NT2/D1 (cell line): ENCODE measurements around the gene PKD2L2.

Source experiments
- DNase-seq: peaks from one replicate; pipeline ENCODE4 v3.0.0-alpha.2; 2011; ENCODE audit warnings: low read depth, low spot score
- H3K27me3 ChIP-seq: 2 replicates; pipeline ENCODE4 v1.6.0; 2011; ENCODE audit warnings: mild to moderate bottlenecking; ENCODE audit not compliant: insufficient read length, insufficient read depth
- H3K36me3 ChIP-seq: 2 replicates; pipeline ENCODE4 v1.6.1; 2011; ENCODE audit warnings: mild to moderate bottlenecking, low read length, mixed read lengths; ENCODE audit not compliant: insufficient read depth, insufficient read length
- H3K4me1 ChIP-seq: 2 replicates; pipeline ENCODE4 v1.5.1; 2011; ENCODE audit not compliant: insufficient read depth, insufficient read length
- H3K4me3 ChIP-seq: 2 replicates; pipeline ENCODE4 v1.5.1; 2011; ENCODE audit warnings: low read depth; ENCODE audit not compliant: insufficient read length
- H3K9ac ChIP-seq: 2 replicates; pipeline ENCODE4 v1.6.0; 2011; ENCODE audit warnings: low read depth; ENCODE audit not compliant: insufficient read length
- H3K9me3 ChIP-seq: 2 replicates; pipeline ENCODE4 v1.5.1; 2011; ENCODE audit warnings: mild to moderate bottlenecking, low read length; ENCODE audit not compliant: insufficient read depth
- SUZ12 ChIP-seq: IDR thresholded peaks from 2 replicates; pipeline ENCODE4 v1.6.1; 2011; ENCODE audit not compliant: insufficient read length, insufficient read depth; ENCODE audit errors: extremely low read depth
- YY1 ChIP-seq: IDR thresholded peaks from 2 replicates; pipeline ENCODE4 v1.6.1; 2011; ENCODE audit not compliant: insufficient read length, insufficient read depth
- ZNF274 ChIP-seq: IDR thresholded peaks from 2 replicates; pipeline ENCODE4 v1.6.1; 2011; ENCODE audit warnings: mild to moderate bottlenecking, low read depth, low read length

The PKD2L2 gene

DNA sequence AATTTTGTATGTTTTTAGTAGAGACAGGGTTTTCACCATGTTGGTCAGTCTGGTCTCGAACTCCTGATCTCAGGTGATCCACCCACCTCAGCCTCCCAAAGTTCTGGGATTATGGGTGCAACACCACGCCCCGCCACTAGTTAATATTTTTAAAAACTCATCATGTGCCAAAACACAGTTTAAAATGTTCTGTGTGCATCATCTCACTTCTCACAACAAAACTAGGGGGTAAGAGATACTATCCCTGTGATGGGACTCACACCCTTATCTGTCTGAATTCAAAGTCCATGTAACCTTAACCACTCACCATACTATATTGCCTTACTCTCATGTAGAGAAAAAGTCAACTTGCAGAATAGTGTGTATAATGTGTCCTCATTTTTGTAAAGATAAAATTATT, 2.6 kb downstream of the PKD2L2 start:
- DNase-seq, result no peak
- Histone ChIP-seq H3K9ac (no peak overlapping the region), H3K36me3 (no peaks in the 10 kb centered on the region), H3K4me3 (no peak overlapping the region), H3K9me3 (no peaks in the 10 kb centered on the region), H3K27me3 (no peaks in the 10 kb centered on the region), H3K4me1 (no peaks in the 10 kb centered on the region)
- TF ChIP-seq YY1, result no peak
- TF ChIP-seq ZNF274, result no peak
- TF ChIP-seq SUZ12, result no peak

- Histone ChIP-seq H3K4me1 (no peaks in the 10 kb centered on the region), H3K36me3 (no peaks in the 10 kb centered on the region), H3K27me3 (no peaks in the 10 kb centered on the region), H3K9ac (no peak overlapping the region), H3K9me3 (no peaks in the 10 kb centered on the region), H3K4me3 (no peak overlapping the region)
- no peak for DNase-seq
- TF ChIP-seq SUZ12 (no peak), YY1 (no peak), ZNF274 (no peak)
Measured at GRCh38 chr5:137894586-137894985, 5.3 kb downstream of the PKD2L2 start.

DNA sequence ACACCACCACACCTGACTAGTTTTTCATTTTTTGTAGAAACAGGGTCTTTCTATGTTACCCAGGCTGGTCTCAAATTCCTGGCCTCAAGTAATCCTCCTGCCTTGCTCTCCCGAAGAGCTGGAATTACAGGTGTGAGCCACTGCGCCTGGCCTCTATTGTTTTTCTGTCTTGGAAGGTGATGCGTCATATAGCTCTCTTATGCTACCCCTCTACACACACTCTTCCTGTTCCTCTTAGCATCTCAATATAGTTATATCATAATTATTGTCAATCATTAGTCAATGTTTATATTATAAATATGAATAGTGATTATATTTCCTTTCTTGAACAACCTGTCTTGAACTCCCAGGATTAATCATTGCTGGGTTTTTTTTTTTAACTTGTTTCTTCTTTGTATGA, 7.3 kb downstream of the PKD2L2 start:
- H3K36me3 ChIP-seq, result no peaks in the 10 kb centered on the region
- H3K9me3 ChIP-seq, result no peaks in the 10 kb centered on the region
- no peak overlapping the region for H3K4me3 ChIP-seq
- H3K9ac ChIP-seq, result no peak overlapping the region
- no peak for DNase-seq
- TF ChIP-seq ZNF274 (no peak), SUZ12 (no peak), YY1 (no peak)
- H3K27me3 ChIP-seq, result no peaks in the 10 kb centered on the region
- H3K4me1 ChIP-seq, result no peaks in the 10 kb centered on the region

- TF ChIP-seq YY1, result no peak
- H3K4me1 ChIP-seq, result no peaks in the 10 kb centered on the region
- no peaks in the 10 kb centered on the region for H3K36me3 ChIP-seq
Measured at GRCh38 chr5:137899493-137899892, 10.2 kb downstream of the PKD2L2 start.

DNA sequence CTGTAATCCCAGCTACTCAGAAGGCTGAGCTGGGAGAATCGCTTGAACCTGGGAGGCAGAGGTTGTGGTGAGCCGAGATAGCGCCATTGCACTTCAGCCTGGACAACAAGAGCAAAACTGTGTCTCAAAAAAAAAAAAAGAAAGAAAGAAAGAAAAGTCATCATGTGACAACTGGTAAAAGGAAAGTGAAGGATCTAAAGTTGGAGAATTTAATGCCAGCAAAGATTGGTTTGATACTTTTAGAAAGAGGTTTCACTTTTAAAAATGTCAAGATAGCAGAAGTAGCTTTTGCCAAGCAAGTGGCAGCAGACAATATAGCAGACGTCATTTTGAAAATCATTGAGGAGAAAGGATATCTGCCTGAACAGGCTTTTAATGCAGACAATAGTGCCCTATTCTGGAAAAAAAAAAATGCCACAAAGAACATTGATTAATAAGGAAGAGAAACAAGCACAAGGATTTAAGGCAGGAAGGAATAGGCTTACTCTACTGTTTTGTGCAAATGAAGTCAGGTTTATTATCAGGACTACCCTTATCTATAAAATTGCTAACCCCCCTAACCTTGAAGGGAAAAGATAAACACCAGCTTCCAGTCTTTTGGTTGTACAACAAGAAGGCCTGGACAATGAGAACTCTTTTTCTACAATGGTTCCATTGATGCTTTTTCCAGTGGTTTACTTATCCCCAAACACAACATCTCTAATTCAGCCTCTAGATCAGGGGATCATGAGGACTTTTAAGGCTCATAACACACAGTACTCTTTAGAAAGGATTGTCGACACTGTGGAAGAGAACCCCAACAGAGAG, 12.0 kb downstream of the PKD2L2 start:
- no peak overlapping the region for H3K4me3 ChIP-seq
- TF ChIP-seq YY1, result no peak

More at GRCh38 chr5:137899493-137899892, 10.2 kb downstream of the PKD2L2 start:
- no peak overlapping the region for H3K4me3 ChIP-seq
- DNase-seq, result no peak
- no peak overlapping the region for H3K9ac ChIP-seq
- no peaks in the 10 kb centered on the region for H3K27me3 ChIP-seq
- no peaks in the 10 kb centered on the region for H3K9me3 ChIP-seq

DNA sequence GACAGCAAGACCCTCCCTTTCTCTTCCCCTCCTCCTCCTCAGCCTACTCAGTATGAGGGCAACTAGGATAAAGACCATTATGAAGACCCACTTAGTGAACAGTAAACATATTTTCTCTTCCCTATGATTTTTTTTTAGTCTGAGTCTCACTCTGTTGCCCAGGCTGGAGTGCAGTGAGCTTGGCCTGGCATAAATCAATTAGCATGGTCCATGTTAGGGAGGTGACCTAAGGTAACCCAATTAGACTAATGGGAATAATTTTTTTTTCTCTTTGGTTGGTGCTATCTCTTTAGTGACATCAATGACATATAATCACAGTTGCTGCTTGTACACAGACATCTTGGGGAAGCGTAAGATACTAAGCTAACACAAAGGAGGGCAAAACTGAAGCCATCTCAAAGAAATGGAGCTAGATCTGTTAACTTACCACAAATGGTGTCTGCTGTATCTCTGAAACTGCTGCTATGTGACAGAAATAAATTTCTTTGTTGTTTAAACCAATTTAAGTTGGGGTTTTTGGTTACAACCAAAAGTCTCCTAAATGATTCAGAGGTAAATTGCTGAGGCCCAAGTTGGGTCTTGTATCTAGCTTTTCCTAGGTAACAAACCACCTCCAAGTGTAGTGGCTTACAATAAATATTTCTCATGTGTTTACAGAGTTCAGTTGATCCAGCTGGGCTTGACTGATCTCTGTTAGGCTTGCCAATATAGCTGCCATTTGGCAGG, 13.3 kb downstream of the PKD2L2 start:
- no peaks in the 10 kb centered on the region for H3K36me3 ChIP-seq
- H3K4me3 ChIP-seq, result no peak overlapping the region
- H3K27me3 ChIP-seq, result no peaks in the 10 kb centered on the region
- no peaks in the 10 kb centered on the region for H3K4me1 ChIP-seq
- DNase-seq, result no peak
- H3K9ac ChIP-seq, result no peak overlapping the region
- H3K9me3 ChIP-seq, result no peaks in the 10 kb centered on the region
- no peak for TF ChIP-seq SUZ12
- TF ChIP-seq ZNF274, result no peak
- TF ChIP-seq YY1, result no peak

More for the DNA sequence above, 12.0 kb downstream of the PKD2L2 start:
- DNase-seq, result no peak
- Histone ChIP-seq H3K9me3 (no peaks in the 10 kb centered on the region), H3K9ac (no peak overlapping the region), H3K4me1 (no peaks in the 10 kb centered on the region), H3K27me3 (no peaks in the 10 kb centered on the region), H3K36me3 (no peaks in the 10 kb centered on the region)

- Histone ChIP-seq H3K9ac (no peak overlapping the region), H3K4me1 (no peaks in the 10 kb centered on the region), H3K27me3 (no peaks in the 10 kb centered on the region), H3K36me3 (no peaks in the 10 kb centered on the region), H3K9me3 (0 out of 2 replicates have a peak, but pooled peaks cover 8% of the 10 kb centered on the region), H3K4me3 (no peak overlapping the region)
- no peak for TF ChIP-seq ZNF274
- no peak for TF ChIP-seq SUZ12
- TF ChIP-seq YY1, result no peak
- DNase-seq, result no peak
Measured at GRCh38 chr5:137914758-137915157, 25.5 kb downstream of the PKD2L2 start.

- no peaks in the 10 kb centered on the region for H3K27me3 ChIP-seq
- H3K36me3 ChIP-seq, result no peaks in the 10 kb centered on the region
- no peaks in the 10 kb centered on the region for H3K4me1 ChIP-seq
- H3K4me3 ChIP-seq, result no peak overlapping the region
- no peak overlapping the region for H3K9ac ChIP-seq
- H3K9me3 ChIP-seq, result 0 out of 2 replicates have a peak, but pooled peaks cover 8% of the 10 kb centered on the region
- no peak for DNase-seq
- TF ChIP-seq YY1 (no peak), SUZ12 (no peak), ZNF274 (no peak)
Measured at GRCh38 chr5:137916923-137917322, 27.7 kb downstream of the PKD2L2 start.
